Stimulated activated CD8-positive, alpha-beta memory T cell treated with anti-CD3 and anti-CD28 coated beads, Interleukin-15, amount 100 ng/mL, for 1 hour (primary cell): ENCODE results near the gene CHD9NB.

ENCODE experiments used
- DNase-seq: peaks from one replicate; pipeline ENCODE4 v3.0.0-alpha.2; 2020; ENCODE audit warnings: low read depth

The CHD9NB gene

DNA sequence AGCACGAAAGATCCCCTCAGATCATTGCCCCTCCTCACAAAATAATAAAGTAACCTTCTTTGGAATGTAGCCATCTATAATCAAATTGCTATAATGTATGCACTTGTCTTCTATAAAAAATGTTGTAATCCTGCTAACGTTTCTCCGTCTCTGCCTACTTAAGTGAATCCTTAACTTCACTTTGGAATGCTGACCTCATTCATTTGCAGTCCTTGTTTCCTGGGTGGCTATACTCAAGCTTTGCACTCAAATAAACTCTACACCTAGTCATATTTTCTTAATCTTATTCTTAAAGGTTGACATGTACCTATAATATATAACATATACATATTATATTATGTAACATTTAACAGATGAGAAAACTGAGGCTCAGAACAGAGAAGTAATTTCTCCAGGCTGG is 22.7 kb downstream of the CHD9NB start:
- no peak for DNase-seq

- DNase-seq = no peak
Measured at GRCh38 chr16:53024045-53024444, 28.7 kb downstream of the CHD9NB start.

DNA sequence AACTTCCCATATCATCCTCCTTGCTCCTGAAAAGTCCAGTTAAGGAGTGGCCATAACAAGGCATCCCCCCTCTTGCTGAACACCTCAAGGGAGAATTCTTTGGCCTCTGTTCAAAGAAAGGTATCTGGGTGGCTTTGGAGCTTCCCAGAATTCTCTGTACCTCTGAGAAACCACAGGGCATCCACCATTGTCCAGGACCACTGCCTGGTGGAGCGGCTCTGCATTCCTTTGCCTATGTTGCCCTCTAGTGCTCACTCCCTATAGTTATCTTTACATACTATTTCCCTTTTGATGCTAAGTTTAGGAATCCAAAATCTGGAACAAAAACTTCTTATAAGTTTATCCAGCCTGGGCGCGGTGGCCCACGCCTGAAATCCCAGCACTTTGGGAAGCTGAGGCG is 30.3 kb downstream of the CHD9NB start:
- no peak for DNase-seq

DNA sequence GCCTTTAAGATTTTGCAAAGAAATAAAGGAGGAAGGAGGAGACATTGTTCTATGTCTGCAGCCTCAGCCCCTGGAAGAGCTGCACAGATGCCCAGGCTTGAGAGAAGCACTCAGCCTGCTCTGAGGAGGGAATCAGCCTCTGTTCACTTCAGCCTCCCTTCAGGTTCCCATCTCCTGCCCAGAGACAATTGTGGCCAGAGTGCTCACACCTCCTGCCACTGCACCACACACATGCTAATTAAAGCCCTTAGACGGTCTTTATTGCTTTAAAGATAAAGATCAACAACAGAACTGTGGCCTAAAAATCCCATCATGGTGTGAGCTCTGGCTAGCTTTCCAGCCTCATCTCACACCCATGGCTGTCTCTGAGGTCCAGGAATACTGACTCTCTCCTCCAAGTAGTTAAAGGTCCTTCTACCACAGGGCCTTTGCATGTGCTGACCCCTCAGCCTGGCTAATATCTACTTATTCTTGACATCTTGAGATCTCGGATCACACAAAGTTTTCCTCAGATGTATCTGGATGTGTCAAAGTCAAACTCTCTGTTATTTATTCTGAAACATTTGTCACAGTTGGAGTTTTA is 33.8 kb downstream of the CHD9NB start:
- DNase-seq = no peak

DNA sequence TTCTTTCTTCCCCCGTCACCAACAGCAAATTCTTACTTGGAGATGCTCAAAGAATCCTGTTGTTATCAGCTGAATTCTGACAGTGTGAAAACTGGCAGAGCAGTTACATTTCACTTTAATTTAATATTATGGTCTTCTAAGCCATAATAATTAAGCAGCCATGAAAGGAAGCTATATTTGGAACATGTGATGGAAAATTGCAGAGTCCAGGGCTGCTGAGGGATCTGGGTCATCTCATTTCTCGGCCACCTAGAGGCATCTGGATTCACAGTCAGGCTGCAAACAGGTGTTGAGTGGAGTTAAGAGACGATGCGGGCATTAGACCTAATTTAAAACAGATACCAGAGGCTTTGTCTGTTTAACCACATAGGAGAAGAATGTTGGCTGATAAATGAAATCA is 38.4 kb downstream of the CHD9NB start:
- no peak for DNase-seq

- no peak for DNase-seq
Measured at GRCh38 chr16:53007095-53007494, 45.6 kb downstream of the CHD9NB start.

DNA sequence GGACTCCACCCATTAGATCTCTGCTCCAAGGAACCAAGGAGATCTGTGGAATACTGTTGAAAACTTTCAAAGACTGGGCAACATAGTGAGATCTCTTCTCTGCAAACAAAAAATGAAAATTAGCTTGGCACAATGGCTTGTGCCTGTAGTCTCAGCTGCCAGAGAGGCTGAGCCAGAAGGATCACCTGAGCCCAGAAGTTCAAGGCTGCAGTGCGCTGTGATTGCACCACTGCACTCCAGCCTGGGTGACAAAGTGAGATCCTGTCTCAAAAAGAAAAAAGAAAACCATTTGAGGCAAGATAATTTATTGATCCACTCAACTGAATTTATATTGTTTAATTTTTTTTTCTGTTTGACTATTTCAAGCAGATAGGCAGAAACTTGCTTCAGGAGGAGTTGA is 54.8 kb downstream of the CHD9NB start:
- no peak for DNase-seq

DNA sequence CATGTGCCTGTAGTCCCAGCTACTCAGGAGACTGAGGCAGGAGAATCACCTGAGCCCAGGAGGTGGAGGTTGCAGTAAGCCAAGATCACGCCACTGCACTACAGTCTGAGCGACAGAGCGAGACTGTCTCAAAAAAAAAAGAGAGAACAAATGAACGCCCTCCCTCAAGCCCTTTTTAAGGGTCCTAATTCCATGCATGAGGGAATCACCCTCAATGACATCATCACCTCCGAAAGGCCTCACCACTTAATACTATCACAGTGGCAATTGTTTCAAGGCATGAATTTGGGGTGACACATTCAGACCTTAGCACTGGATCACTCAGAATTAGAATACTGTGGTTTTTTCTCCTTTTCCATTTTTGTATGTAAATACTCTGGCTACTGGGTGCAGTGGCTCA is 57.8 kb downstream of the CHD9NB start:
- no peak for DNase-seq

DNA sequence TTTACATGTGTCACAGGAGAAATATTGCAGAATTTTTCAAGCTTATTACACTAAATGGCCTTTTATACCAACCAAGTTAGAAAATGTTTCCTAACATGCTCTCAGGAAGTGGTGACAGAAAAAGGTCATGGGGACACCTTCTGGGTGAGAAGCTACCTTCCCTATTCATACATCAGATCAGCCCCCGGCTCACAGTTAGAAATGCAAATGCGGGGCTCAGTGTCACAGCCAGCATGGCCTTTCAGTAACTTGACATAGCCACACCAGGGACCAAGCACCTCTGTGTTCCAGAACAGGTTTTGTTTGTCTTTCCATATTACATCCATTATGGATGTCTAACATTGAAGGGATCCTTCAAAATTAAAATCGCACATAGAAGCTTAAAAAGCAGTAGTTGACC is 59.5 kb downstream of the CHD9NB start:
- no peak for DNase-seq

GRCh38 chr16:52991572-52991971 is 61.1 kb downstream of the CHD9NB start:
- DNase-seq = no peak
